GM21723 (cell line): ENCODE results near the gene TIGD3.

Experiments used
- ATAC-seq: cut with Tn5 transposase; IDR thresholded peaks from one replicate; pipeline ENCODE4 v1.9.1; 2021; ENCODE audit warnings: mild to moderate bottlenecking, moderate library complexity; ENCODE audit not compliant: unreplicated experiment

TIGD3 gene

GRCh38 chr11:65388731-65389130 lies 34.2 kb downstream of the TIGD3 start:
- ATAC-seq: no peak

GRCh38 chr11:65389294-65389980 lies 34.9 kb downstream of the TIGD3 start:
- no peak for ATAC-seq

GRCh38 chr11:65390099-65390941 lies 35.8 kb downstream of the TIGD3 start:
- no peak for ATAC-seq

- no peak for ATAC-seq
Observed at GRCh38 chr11:65390996-65391395, 36.4 kb downstream of the TIGD3 start.

GRCh38 chr11:65392186-65392829 lies 37.8 kb downstream of the TIGD3 start:
- no peak for ATAC-seq

GRCh38 chr11:65392899-65393298 lies 38.3 kb downstream of the TIGD3 start:
- ATAC-seq: no peak

- no peak for ATAC-seq
Observed at GRCh38 chr11:65393513-65394079, 39.0 kb downstream of the TIGD3 start.

GRCh38 chr11:65394125-65394536 lies 39.6 kb downstream of the TIGD3 start:
- ATAC-seq: no peak

- no peak for ATAC-seq
Observed at GRCh38 chr11:65395961-65396530, 41.5 kb downstream of the TIGD3 start.

- no peak for ATAC-seq
Observed at GRCh38 chr11:65396769-65397745, 42.5 kb downstream of the TIGD3 start.

- ATAC-seq: no peak
Observed at GRCh38 chr11:65398362-65398910, 43.9 kb downstream of the TIGD3 start.

GRCh38 chr11:65399249-65399648 lies 44.7 kb downstream of the TIGD3 start:
- no peak for ATAC-seq

GRCh38 chr11:65399845-65400244 lies 45.3 kb downstream of the TIGD3 start:
- ATAC-seq: no peak

GRCh38 chr11:65400307-65401072 lies 45.9 kb downstream of the TIGD3 start:
- ATAC-seq: no peak

GRCh38 chr11:65401073-65401802 lies 46.7 kb downstream of the TIGD3 start:
- no peak for ATAC-seq

GRCh38 chr11:65401803-65402248 lies 47.3 kb downstream of the TIGD3 start:
- no peak for ATAC-seq

GRCh38 chr11:65402790-65403189 lies 48.2 kb downstream of the TIGD3 start:
- no peak for ATAC-seq

- ATAC-seq: no peak
Observed at GRCh38 chr11:65403607-65404121, 49.1 kb downstream of the TIGD3 start.
